Activated CD4-positive, alpha-beta T cell treated with anti-CD3 and anti-CD28 coated beads for 24 hours (primary cell): ENCODE results near the gene FEM1A.
"Not testable (repeated sequence)": the region's sequence is repeated elsewhere in the genome, so short reads cannot be mapped to it uniquely, and the experiment has no call there.

Experiments
- DNase-seq, 2 donors: peaks; one replicate each; pipeline ENCODE4 v3.0.0-alpha.2; 2020; ENCODE audit warnings: low read depth in 2 of 2

The FEM1A gene

DNA sequence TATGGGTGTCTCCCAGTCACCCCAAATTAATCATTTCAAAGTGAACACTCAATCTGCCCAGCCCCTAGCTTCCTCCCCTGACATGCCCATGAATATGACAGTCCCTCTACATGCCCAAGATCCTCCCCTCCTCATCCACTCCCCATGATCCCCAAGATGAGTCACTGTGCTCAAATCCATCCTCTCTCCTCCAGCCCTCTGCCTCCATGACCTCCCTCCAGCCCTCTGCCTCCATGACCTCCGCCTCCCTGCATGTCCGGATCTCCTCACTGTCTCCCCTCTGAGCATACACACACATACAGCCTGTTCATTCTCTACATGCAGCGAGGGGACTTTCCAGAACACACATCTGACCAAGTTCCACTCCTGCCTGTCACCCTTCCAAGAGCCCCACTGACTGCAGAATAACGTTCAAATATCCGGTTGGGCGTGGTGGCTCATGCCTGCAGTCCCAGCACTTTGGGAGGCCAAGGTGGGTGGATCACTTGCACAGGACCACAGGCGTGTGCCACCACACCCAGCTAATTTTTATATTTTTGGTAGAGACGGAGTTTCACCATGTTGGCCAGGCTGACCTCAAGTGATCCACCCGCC is 18.4 kb upstream of the FEM1A start:
- no peak for DNase-seq

DNA sequence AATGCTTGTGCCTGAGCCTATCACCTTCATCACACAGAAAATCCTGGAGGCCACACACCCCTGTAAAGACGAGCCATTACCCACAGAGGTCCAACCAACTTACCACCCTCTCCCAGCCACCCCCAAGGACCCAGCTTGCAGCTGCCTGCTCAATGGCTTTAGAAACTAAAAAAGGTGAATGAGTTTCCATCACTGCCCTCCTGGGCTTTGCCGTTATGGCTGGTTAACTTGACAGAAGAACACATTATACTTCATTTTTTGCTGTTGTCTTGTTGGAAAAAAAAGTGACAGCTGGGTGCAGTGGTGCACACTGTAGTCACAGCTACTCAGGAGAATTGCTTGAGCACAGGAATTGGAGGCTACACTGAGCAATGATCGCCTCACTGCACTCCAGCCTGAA is 17.4 kb upstream of the FEM1A start:
- DNase-seq = no peak

DNA sequence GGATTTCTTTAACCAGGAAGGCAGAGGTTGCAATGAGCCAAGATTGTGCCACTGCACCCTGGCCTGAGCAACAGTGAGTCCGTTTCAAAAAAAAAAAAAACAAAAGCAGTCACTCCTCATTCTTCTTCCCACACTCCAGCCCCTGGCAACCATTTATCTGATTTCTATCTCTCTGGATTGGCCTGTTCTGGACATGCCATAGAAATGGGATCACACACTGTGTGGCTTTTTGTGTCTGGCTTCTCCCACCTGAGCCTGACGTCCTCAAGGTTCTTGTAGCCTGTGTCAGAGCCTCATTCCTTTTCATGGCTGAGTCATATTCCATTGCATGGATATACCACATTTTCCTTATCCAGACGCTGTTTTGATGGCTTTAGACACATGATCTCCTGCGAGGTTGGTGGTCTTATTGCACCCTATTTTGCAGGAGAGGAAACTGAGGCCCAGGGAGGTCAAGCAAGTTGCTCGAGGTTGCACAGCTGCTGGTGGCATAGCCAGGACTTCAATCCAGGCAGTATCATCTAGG is 15.8 kb upstream of the FEM1A start:
- DNase-seq = no peak

DNA sequence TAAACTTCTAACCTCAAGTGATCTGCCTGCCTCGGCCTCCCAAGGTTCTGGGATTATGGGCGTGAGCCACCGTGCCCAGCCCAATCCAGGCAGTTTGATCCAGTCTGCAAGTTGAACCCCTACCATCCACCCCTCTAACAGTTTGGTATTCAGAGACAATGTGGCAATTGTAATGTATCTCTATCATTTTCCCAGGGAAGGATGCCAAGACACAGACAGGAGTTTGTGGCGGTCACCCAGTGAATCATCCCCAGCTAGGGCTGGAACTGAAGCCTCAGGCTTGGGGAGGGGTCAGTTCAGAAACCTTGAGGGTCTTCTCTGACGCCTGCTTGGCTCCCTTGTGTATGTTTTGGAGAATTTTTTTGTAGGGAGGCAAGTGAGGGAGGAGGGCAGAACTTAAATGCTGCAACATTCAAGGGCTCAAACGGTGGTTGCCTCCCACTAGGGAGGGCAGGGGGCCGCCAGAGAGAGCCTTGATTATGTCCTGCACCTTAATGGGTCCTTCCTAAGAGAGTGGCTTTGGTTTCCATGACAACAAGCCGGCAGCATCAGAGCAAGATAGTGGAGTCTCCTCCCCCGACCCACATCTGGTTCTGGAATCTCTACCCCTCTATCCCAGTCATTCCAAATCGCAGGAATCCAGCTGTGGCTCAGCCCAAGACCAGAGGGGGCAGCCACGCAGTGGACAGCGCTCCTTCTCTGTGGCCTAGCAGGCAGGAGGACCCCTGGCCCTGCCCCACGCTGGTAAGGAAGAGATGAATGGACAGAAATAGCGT is 14.9 kb upstream of the FEM1A start:
- DNase-seq = no peak

DNA sequence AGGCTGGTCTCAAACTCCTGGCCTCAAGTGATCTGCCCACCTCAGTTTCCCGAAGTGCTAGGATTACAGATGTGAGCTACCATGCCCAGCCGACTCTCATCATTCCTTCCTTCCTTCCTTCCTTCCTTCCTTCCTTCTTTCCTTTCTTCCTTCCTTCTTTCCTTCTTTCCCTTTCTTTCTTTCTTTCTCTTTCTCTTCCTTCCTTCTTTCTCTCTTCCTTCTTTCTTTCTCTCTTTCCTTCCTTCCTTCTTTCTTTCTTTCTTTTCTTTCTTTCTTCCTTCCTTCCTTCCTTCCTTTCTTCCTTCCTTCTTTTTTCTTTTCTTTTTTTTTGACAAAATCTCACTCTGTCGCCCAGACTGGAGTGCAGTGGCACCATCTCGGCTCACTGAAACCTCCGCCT is 13.4 kb upstream of the FEM1A start:
- DNase-seq = not testable (repeated sequence)

DNA sequence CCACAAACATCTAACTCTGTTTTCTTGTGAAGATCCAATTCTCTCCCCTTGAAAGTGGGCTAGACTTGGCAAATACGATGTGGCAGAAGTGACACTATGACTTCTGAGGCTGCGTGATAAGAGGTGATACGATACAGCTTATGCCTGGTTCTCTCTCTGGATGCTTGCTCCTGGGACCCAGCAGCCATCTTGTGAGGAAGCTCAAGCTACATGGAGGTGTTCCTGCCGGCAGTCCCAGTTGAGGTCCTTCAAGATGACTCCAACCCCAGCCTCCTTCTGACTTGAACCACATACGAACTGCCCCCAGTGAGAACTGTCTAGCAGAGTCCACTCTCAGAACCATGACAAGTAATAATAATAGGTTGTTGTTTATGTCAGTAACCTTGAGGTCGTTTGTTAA is 10.7 kb upstream of the FEM1A start:
- no peak for DNase-seq

DNA sequence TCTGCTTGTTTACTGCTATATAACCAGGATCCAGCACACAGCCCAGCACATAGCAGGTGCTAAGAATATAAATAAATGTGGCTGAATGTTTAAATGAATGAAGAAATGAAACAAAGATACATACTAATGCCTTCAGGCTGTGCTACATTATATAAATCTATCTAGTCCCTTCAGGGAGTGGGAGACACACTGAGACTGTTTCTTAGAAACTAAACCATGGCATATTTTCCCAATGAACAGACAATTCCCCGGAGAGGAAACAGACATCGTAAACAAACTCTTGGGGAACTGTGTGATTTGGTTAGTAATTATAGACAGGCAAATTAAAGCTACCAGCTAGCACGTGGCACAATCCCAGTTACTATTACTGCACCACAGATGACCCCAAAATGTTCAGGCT is 9.7 kb upstream of the FEM1A start:
- no peak for DNase-seq

DNA sequence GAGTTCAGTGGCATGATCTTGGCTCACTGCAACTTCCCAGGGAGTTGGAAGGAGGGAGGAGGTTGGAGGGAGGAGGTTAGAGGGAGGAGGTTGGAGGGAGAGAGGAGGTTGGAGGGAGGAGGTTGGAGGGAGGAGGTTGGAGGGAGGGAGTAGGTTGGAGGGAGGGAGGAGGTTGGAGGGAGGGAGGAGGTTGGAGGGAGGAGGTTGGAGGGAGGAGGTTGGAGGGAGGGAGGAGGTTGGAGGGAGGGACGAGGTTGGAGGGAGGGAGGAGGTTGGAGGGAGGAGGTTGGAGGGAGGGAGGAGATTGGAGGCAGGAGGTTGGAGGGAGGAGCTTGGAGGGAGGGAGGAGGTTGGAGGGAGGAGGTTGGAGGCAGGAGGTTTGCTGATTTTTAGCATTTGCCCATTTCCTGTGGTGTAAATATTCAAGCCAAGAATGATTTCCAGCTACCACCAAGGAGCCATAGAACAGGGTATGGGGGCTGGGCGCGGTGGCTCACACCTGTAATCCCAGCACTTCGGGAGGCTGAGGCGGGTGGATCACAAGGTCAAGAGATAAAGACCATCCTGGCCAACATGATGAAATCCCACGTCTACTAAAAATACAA is 5.0 kb upstream of the FEM1A start:
- not testable (repeated sequence) for DNase-seq

DNA sequence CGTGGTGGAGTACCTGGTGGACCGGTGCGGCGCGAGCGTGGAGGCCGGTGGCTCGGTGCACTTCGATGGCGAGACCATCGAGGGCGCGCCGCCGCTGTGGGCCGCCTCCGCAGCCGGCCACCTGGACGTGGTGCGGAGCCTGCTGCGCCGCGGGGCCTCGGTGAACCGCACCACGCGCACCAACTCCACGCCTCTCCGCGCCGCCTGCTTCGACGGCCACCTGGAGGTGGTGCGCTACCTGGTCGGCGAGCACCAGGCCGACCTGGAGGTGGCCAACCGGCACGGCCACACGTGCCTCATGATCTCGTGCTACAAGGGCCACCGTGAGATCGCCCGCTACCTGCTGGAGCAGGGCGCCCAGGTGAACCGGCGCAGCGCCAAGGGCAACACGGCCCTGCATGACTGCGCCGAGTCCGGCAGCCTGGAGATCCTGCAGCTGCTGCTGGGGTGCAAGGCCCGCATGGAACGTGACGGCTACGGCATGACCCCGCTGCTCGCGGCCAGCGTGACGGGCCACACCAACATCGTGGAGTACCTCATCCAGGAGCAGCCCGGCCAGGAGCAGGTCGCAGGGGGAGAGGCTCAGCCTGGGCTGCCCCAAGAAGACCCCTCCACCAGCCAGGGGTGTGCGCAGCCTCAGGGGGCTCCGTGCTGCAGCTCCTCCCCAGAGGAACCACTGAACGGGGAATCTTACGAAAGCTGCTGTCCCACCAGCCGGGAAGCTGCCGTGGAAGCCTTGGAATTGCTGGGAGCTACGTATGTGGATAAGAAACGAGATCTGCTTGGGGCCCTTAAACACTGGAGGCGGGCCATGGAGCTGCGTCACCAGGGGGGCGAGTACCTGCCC is 708 bp downstream of the FEM1A start:
- not testable (repeated sequence) for DNase-seq

DNA sequence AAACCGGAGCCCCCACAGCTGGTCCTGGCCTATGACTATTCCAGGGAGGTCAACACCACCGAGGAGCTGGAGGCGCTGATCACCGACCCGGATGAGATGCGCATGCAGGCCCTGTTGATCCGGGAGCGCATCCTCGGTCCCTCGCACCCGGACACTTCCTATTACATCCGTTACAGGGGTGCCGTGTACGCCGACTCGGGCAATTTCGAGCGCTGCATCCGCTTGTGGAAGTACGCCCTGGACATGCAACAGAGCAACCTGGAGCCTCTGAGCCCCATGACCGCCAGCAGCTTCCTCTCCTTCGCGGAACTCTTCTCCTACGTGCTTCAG is 1.3 kb downstream of the FEM1A start:
- not testable (repeated sequence) for DNase-seq

DNA sequence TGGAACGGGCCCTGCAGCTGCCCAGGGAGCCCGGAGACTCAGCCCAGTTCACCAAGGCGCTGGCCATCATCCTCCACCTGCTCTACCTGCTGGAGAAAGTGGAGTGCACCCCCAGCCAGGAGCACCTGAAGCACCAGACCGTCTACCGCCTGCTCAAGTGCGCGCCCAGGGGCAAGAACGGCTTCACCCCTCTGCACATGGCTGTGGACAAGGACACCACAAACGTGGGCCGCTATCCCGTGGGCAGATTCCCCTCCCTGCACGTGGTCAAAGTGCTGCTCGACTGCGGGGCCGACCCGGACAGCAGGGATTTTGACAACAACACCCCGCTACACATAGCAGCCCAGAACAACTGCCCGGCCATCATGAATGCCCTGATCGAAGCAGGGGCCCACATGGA is 1.7 kb downstream of the FEM1A start:
- DNase-seq = not testable (repeated sequence)

DNA sequence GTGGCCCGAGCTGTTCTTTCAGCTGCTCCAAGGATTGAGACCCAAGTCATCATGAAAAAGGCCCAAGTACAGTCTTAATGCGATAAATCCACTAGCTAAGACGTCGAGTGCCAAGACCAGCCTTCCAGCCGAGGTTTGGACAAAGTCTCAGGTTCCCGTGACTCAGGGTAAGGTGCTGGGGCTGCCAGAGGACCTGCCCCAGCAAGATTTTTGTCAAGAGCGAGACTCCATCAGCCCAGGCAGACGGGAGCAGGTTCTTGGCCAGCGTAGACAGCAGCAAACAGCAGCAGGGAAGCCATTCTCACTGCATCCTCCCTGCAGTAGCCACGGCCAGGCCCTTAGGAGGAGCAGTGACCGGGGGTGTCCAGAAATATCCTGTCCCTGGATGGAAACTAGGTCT is 3.4 kb downstream of the FEM1A start:
- DNase-seq = no peak

DNA sequence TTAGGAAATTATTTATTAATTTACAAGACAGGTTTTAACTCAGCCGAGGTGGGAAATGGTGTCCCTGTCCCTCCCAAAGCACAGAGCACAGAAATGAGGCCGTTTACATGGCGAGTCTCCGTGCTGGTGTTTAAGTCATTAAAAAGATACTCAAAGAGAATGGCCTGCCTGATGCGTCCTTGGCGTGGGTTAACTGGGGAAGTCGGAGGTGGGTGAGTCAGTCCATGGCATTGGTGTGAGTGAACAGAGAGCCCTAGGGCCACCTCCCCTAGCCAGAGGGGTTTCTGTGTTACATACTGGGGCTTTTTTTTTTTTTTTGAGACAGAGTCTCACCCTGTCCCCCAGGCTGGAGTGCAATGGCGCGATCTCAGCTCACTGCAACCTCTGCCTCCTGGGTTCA is 3.9 kb downstream of the FEM1A start:
- DNase-seq = no peak

DNA sequence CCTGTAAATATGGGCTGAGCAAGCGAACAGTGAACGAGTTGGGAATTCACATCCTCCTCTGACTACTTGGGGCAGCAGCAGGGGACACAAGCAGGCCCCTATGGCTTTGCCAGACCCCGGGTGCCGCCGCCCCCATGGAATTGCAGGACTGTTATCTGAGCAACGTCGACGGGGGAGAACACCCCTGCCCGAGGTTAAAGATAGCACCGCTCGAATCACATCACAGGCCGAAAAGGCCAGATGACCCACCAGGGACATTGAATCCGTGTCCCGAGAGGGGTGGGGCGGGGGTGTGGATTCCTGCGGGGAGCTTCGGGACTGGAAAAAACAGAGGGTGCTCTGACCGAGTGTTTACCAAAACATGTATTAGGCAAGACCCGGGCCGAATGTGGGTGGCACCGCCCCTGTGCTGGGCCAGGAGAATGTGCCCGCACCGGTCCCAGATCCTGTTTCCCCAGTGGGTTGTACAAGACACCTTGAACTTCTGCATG is 9.1 kb downstream of the FEM1A start:
- DNase-seq = no peak

DNA sequence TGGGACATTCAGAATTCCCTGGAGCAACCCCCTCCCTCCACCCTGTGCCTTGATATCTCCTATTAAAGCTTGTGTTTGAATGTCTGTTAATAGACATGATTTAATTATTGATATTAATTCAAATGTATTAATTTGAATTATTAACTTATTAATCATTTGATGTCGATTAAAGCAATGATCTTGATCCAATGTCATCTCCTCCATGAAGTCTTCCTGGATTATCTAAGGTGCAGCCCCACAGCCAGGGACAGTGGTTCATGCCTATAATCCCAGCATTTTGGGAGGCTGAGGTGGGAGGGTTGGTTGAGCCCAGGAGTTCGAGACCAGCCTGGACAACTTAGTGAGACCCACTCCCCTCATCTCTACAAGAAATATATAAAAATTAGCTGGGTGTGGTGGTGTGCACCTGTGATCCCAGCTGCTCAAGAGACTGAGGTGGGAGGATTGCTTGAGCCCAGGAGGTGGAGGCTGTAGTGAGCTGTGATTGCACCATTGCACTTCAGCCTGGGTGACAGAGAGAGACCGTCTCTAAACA is 9.6 kb downstream of the FEM1A start:
- DNase-seq = no peak

DNA sequence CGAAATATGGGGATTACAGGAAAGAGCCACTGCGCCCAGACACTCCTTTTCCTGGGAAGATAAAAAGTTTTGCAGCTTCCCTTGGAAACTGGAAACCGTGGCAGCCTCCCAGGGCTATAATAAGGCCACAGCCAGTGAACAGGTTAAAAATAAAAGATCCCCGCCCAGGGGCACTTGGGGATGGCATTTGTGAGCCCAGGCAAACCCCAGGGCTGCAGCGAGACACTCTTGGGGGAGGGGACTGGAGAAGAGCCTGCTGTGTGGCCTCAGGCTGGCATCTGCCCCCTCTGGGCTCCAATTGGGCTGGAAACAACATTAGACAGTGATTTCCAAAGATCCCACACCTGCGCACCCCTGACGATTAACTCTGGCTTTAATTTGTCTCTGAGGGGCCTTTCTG is 11.2 kb downstream of the FEM1A start:
- DNase-seq = no peak

DNA sequence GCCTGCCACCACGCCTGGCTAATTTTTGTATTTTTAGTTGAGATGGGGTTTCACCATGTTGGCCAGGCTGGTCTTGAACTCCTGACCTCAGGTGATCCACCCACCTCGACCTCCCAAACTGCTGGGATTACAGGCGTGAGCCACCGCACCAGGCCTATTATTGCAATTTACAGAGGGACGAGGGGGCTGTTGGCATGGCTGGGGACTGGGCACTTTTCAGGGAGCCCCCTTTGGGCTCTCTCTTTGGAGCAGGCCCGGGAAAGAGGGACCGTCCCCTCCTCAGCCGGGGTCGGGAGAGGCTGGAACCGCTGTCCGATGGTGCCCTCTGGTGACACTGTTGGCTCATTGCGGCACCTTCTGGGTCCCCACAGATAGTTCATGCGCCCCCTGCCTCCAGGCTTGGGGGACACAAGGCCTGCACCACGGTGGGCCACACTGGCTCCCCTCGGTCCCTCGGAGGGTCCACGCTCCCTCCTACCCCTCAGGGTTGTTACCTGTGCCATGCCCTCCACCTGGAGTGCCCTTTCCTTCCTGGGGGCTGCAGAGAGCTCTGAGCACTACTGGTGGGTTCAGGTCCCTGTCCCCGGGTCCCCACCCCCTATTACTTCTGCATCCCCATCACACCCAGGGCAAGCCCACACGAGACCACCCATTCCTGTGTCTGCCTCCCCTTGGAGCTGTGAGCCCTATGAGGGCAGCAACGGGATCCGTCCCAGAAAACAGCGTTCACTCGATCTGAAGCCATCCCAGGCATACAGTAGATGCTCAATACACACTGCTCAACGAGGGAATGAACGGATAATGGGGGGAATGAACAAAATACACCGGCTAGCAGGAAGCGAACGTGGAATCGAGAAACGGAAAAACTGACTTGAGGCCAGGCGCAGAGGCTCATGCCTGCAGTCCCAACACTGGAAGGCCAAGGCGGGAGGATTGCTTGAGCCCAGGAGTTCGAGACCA is 12.5 kb downstream of the FEM1A start:
- DNase-seq = peak in 1 of 2 donors; percentile 55

DNA sequence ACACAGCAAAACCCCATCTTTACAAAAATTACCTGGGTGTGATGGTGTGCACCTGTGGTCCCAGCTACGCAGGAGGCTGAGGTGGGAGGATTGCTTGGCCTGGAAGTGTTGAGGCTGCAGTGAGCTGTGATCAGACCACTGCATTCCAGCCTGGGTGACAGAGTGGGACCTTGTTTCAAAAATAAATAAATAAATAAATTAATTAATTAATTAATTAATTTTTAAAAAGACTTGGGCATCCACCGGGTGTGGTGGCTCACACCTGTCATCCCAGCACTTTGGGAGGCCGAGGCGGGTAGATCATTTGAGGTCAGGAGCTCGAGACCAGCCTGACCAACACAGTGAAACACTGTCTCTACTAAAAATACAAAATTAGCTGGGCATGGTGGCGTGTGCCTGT is 13.6 kb downstream of the FEM1A start:
- not testable (repeated sequence) for DNase-seq

DNA sequence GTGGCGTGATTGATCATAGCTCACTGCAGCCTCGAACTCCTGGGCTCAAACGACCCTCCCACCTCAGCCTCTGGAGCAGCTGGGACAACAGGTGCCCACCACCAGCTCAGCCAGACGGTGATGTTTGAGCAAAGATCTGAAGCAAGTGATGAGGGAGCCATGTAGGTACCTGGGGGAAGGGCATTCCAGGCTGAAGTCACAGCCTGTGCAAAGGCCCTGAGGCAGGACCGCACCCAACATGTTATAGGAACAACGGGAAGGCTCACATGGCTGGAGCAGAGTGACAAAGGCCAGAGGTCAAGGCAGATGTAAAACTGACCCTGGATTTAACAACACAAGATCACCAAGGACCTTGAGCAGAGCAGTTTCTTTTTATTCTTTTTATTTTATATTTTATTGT is 14.8 kb downstream of the FEM1A start:
- no peak for DNase-seq

DNA sequence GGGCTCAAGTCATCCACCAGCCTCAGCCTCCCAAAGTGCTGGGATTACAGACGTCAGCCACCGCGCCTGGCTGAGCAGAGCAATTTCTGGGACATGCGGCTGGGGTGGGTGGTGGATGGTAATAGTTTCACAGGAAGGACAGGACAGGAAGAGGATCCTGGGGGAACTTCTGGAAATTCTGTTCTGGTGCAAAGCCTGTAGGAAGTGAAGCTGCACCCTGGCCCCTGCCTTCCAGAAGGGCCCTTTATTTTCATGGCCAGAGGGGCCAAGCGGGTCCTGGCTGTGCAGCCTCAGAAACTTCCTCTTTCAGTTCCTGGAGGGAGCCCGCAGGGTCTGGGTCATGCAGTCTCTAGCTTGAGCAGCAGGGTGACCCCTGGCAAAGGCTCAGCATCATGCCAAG is 15.7 kb downstream of the FEM1A start:
- DNase-seq = no peak
